ENCODE results near the gene PAK2.

Gene PAK2

DNA sequence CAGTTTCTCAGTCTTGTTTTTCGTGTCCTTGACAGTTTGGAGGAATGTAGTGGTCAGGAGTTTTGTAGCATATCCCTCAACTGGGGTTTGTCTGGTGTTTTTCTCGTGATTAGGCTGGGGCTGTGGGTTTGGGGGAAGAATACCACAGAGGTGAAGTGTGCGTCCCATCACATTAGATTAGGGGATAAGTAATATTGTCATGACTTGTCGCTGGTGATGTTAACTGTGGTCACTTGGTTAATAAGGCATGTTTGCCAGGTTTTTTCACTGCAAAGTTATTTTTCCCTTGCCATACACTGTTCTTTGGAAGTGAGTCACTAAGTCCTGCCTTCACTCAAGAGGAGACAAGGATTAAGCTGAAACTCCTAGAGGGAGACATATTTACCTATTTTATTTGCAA is 39.1 kb downstream of the PAK2 start:
- DNase-seq (ENCODE audit: low read depth in 2 of 2) = peak; percentile 68 to 73
- TF ChIP-seq, protein P1, sequence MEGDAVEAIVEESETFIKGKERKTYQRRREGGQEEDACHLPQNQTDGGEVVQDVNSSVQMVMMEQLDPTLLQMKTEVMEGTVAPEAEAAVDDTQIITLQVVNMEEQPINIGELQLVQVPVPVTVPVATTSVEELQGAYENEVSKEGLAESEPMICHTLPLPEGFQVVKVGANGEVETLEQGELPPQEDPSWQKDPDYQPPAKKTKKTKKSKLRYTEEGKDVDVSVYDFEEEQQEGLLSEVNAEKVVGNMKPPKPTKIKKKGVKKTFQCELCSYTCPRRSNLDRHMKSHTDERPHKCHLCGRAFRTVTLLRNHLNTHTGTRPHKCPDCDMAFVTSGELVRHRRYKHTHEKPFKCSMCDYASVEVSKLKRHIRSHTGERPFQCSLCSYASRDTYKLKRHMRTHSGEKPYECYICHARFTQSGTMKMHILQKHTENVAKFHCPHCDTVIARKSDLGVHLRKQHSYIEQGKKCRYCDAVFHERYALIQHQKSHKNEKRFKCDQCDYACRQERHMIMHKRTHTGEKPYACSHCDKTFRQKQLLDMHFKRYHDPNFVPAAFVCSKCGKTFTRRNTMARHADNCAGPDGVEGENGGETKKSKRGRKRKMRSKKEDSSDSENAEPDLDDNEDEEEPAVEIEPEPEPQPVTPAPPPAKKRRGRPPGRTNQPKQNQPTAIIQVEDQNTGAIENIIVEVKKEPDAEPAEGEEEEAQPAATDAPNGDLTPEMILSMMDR (IDR thresholded peaks at IDR 0.05; ENCODE audit: low read depth, low read length) = no peak
- H3K4me3 ChIP-seq (replicated peaks in 1 of 2; ENCODE audit: low read depth in 2 of 2, low read length in 2 of 2) = no peak overlapping the region

DNA sequence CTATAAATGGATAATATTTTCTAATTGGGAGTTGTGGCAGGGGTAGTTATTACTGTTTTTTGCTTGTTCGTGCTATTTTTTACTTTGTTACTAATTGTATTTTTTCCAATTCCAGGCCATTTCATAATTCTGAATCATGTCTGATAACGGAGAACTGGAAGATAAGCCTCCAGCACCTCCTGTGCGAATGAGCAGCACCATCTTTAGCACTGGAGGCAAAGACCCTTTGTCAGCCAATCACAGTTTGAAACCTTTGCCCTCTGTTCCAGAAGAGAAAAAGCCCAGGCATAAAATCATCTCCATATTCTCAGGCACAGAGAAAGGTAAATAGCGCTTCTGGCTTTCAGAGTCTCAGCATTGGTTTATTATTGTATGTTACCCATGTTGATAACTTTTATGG is 42.9 kb downstream of the PAK2 start:
- DNase-seq (ENCODE audit: low read depth in 2 of 2) = peak in 1 of 2 donors; percentile 20
- TF ChIP-seq, protein P1 (IDR thresholded peaks at IDR 0.05; ENCODE audit: low read depth, low read length) = no peak

DNA sequence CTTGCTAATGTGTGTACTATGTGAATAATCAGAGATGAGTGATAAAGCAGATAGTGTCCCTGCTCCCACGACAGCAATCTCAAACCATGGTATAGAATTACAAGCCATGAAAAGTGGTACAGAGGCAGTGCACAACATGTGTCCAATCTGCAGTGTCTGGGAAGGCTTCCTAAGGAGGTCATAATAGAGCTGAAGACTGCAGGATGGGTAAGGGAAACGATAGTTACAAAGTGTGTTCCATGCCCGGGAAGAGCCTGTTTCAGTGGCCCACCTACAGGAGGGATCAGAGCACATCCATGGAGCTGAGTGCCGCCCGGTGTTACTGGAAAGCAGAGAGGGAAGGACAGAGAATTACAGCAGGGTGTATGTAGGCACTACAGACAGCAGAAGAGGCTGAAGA is 48.9 kb downstream of the PAK2 start:
- DNase-seq (ENCODE audit: low read depth in 2 of 2) = no peak
- TF ChIP-seq, protein P1 (IDR thresholded peaks at IDR 0.05; ENCODE audit: low read depth, low read length) = no peak
- H3K4me3 ChIP-seq (replicated peaks in 1 of 2; ENCODE audit: low read depth in 2 of 2, low read length in 2 of 2) = no peak overlapping the region

More for the DNA sequence above, 42.9 kb downstream of the PAK2 start:
- H3K4me3 ChIP-seq (replicated peaks in 1 of 2; ENCODE audit: low read depth in 2 of 2, low read length in 2 of 2) = no peak overlapping the region

- no peak overlapping the region for H3K4me3 ChIP-seq (replicated peaks in 1 of 2; ENCODE audit: low read depth in 2 of 2, low read length in 2 of 2)
- no peak for DNase-seq (ENCODE audit: low read depth in 2 of 2)
Observed at GRCh38 chr3:196789885-196790359, 50.3 kb downstream of the PAK2 start.

GRCh38 chr3:196790636-196791035 is 51.0 kb downstream of the PAK2 start:
- DNase-seq (ENCODE audit: low read depth in 2 of 2) = no peak
- TF ChIP-seq, protein P1 (IDR thresholded peaks at IDR 0.05; ENCODE audit: low read depth, low read length) = no peak
- no peak overlapping the region for H3K4me3 ChIP-seq (replicated peaks in 1 of 2; ENCODE audit: low read depth in 2 of 2, low read length in 2 of 2)

More at GRCh38 chr3:196789885-196790359, 50.3 kb downstream of the PAK2 start:
- TF ChIP-seq, protein P1 (IDR thresholded peaks at IDR 0.05; ENCODE audit: low read depth, low read length) = no peak

DNA sequence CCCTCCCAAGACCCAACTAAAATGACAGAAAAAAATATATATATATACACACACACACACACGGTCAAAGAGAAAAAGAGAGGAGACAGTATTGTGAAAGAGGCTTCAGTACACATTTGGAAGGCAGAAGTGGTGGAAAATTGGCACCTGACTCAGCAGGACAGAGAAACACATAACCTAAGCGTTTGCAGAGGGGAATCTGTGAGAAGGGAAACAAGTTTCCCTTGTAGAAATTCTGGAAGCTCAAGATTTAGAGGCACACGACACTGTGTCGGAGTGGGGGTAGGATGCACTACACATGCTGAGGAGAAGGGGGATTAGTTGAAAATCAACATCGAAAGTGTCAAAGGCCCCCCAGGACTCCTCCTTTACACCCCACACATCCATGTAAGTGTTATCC is 53.1 kb downstream of the PAK2 start:
- DNase-seq (ENCODE audit: low read depth in 2 of 2) = peak; percentile 39 to 63
- H3K4me3 ChIP-seq (replicated peaks in 1 of 2; ENCODE audit: low read depth in 2 of 2, low read length in 2 of 2) = no peak overlapping the region
- TF ChIP-seq, protein P1 (IDR thresholded peaks at IDR 0.05; ENCODE audit: low read depth, low read length) = no peak

GRCh38 chr3:196793246-196793645 is 53.6 kb downstream of the PAK2 start:
- no peak overlapping the region for H3K4me3 ChIP-seq (replicated peaks in 1 of 2; ENCODE audit: low read depth in 2 of 2, low read length in 2 of 2)
- TF ChIP-seq, protein P1 (IDR thresholded peaks at IDR 0.05; ENCODE audit: low read depth, low read length) = no peak
- peak; percentile 81 to 90 for DNase-seq (ENCODE audit: low read depth in 2 of 2)
